Middle frontal gyrus (tissue), 1 donor: ENCODE measurements around the gene TLN1.

Experiments used
- DNase-seq: peaks from one replicate; pipeline ENCODE4 v3.0.0-alpha.2; 2015; ENCODE audit warnings: low spot score; ENCODE audit errors: extremely low spot score

The TLN1 gene

GRCh38 chr9:35705836-35706430 is 26.1 kb downstream of the TLN1 start:
- DNase-seq, result no peak

DNA sequence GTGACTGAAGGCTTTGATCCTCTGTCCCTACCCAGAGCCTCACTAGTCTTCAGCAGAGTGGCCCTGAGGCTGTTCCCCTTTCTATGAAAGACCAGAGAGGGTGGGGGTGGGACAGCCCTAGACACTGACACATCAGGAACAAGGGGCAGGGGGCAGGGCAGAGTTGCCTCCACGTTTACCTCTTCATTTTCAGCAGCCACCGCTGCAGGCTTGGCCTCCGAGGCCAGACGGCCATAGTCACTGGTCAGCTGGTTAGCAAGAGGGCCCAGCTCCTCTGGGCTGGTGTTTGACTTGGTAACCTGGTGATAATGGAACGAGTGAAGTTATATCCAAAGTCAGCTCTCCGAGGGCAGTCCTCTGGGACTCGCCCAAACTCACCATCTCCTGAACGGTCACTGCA is 26.6 kb downstream of the TLN1 start:
- no peak for DNase-seq

DNA sequence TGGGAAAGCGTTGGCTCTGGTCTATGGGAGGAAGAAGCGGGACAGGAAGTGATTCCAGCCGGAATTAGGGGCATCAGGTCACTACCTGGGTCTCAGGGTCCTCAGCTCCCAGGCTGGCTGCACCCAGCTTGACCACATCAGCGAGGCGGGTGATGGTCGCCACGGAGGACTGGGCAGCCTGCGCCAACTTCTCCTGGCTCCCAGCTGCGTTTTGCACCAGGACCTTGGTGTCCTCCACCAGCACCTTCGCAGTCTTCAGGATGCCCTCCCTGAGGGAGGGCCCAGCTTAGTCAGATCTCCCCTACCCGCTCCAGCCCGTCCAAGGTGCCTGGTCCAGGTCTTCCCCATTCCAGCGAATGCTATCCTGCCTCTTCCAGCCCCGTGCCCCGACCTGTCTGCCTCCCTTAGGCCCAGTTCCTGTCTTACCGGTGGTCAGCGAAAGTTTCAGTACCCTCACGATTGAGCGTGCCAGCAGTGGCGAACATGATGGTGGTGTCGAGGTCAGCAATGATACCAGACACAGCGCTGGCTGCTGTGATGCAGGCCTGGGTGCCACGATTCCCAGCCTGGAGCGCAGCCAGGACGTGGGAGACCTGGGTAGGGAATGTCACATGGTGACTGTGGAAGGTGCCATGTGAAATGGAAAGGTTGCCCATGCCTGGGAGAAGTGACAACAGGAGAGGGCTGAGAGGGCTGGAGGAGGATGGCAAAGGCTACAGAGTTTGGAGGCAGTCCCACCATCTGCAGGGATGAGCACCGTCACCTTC is 27.9 kb downstream of the TLN1 start:
- no peak for DNase-seq

- no peak for DNase-seq
Observed at GRCh38 chr9:35702696-35703095, 29.3 kb downstream of the TLN1 start.

DNA sequence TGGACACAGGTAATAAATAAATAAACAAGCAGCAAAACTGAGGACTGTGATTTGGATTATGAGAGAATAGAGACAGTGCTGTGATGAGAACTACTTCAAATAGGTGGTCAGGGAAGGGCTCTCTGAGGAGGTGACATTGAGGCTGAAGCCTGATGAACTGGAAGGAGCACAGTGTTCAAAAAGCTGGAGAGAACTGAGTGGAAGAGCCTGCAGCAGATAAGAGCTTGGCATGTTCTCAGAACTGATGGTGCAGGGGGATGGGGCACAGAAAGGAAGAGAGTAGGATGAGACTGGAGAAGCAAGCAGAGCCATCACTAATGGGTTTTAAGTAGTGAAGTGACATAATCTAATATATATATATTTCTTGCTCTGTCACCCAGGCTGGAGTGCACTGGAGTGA is 31.1 kb downstream of the TLN1 start:
- DNase-seq, result no peak

DNA sequence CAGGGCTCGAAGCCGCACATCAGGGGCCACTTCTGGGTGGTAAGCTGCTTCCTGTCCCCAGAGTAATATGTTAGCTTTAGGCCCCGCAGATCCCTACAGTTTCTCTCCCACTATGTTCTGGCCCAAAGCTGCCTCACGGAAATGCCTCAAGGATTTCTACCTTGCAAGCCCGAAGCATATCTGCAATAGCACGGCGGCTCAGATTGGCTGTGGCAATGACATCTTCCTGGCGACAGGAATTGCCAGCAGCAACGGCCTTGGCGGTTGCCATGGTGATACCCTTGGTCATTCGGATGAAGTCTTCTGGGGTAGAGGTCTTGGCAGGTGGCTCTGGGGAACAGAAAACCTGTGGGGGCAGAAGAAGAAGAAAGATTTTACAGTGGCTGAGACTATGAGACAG is 32.0 kb downstream of the TLN1 start:
- no peak for DNase-seq

DNA sequence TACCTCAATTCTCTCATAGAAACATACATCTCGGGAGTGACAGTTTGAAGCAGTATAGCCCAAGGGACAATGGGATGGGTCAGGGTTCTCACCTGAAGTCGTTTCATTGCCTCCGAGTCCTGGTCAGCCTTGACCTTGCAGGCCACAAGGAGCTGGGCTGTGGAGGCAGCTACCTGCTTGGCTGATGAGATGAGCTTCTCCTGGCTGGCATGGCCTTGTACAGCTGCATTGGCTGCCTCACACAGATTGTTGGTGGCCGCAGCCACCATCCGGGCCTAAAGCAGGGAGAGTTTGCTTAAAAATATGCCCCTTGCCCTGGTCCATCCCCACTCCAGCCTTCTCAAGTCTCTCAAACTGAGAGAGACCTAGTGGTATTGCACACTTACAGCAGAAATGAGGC is 33.8 kb downstream of the TLN1 start:
- DNase-seq, result no peak

- DNase-seq, result no peak
Observed at GRCh38 chr9:35697486-35697885, 34.5 kb downstream of the TLN1 start.

GRCh38 chr9:35696520-35697215 is 35.3 kb downstream of the TLN1 start:
- DNase-seq, result peak; percentile 15

GRCh38 chr9:35695943-35696401 is 36.0 kb downstream of the TLN1 start:
- DNase-seq, result no peak

- no peak for DNase-seq
Observed at GRCh38 chr9:35691757-35692301, 40.2 kb downstream of the TLN1 start.

DNA sequence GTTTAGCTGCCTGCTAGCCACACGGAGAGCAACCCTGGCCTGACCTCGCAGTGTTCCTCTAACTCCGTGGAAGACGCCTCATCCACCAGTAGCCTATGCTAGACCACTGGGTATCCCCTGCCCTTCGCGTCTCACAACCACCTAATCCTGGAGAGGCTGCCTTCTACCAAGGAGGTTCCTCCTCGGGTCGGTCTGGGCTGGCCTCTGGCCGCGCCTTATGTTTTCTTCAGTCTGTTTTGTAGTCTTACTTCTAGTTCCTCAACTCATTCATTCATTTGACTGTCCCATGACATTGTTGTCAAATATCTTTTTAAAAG is 40.7 kb downstream of the TLN1 start:
- DNase-seq, result no peak

DNA sequence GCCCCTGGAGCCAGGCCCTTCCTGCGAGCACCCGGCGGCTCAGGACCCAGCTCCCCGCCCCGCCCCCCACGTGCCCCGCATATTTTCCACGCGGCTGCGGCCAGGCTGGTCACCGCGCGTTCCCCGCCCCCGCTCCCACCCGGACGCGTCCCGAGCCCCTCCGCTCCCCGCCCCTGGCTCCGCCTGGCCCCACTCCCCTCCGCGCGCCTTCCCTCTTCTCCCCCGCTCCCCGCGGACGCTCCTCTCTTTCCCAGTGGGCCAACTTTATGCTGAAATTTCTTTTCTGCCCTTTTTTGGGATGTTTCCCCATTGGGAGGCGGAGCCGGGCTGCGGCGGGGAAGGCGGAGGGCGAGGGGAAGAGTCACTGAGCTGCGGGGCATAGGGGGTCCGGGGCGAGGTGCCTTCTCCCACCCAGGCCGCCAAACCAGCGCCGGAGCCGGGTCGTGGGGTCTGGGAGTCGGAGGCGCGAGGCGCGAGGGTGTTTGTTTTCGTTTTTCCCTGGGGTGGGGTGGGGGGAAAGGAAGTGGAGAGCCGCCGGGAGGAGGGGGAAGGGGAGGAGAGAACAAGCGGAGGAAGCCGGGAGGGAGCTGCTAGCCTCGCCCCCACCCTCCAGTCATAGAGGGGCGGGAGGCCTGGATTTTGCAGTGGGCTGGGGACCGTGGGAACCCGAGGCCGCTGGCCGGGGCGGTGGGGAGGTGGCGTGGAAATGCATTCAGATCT is 41.2 kb downstream of the TLN1 start:
- DNase-seq, result no peak

DNA sequence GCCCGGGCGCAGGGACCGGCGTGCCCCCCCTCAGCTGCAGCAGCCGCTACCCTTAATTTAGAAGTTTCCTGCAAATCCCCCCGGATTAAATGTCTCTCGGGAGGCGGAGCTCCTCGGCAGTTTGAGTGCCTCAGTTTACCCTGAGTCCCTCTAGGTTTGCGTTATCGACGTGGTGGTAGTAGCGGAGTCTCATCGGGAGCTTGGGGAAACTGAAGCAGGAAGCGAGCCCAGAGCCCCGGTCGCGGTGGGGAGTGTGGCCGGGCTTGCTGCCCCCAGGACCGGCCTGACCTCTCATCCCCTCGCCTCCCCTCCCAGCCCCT is 41.7 kb downstream of the TLN1 start:
- no peak for DNase-seq

DNA sequence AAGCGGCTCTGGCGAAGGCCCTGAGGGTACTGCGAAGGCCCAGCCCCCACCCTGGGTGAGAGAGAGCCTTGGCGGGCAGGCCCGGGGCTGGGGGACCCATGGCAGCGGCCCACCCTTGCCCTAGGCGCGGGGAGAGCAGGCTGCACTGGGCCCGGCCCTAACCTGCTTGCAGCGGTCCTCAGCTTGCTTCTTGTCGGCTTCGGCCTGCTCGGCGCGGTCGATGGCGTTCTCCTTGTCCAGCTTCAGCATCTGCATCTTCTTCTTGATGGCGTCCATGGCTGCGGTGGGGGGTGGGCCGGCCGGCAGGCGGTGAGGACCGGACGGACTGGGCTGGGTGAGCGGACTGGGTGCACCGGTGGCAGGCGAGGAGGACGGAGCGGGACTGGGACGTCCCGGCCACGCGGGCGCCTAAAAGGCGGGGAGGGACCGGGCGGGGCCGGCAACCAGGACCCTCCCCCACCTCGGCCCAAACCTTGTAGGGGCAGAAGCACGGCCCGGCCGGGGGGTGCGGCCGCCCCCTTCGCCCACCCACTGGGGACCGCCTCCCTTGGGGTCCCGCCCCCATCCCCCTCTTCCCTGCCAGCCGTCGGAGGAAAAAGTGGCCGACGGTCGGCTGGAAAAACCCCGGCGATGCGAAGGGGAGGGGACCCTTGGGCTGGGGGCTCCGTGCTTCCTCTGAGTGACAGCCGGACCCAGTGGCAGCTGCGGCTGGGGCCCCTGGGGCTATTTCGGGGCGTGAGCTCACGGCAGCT is 42.3 kb downstream of the TLN1 start, which contains the start of gene TPM2:
TSS of gene TPM2 (minus strand) at position 384 of the 752 bp plus-strand sequence. CDS start at position 276, 108 bp downstream.
- no peak for DNase-seq

DNA sequence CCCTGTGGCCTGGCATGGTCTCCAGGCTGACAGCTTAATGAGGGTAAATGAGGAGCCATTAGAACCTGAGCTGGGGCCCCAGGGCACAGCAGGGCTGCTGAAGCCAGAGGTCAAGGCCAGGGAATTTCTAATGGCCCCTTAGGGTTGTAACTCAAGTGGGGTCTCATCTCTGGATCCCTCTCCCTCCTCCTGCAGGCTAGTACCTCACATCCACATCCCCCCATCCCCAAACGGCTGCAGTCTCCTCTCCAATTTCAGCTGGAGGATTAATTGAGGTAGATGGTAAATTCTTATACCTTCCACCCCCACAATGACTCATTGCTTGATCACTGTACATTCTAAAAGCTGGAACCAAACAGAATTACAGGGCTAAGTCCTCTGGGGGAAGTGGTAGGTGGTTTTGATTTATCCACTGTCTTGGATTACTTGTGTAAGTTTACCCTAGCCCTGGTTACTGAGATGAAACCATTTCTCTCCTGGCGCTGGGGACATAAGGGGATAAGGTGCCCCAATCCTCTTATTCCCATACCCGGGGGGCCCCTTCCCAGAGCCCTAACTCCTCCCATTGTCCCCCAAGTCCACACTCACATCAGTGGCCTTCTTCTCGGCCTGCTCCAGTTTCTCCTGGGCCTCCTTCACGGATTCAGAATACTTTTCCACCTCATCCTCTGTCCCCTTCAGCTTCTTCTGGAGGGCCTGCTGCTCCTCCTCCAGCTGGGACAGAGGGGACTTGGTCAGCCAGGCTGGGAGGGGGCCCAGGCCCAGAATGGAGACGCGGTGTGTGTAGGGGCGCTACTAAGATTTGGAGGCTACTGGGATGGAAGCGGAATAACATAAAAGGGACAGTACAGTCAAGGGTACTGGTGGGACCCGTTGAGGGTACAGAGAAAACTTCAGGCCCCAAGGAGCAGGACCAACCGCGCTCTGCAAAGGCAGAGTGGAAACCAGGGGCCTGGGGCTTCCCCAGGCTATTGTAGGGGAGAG is 43.1 kb downstream of the TLN1 start:
- peak; percentile 37 for DNase-seq

- no peak for DNase-seq
Observed at GRCh38 chr9:35687972-35688557, 43.9 kb downstream of the TLN1 start.

DNA sequence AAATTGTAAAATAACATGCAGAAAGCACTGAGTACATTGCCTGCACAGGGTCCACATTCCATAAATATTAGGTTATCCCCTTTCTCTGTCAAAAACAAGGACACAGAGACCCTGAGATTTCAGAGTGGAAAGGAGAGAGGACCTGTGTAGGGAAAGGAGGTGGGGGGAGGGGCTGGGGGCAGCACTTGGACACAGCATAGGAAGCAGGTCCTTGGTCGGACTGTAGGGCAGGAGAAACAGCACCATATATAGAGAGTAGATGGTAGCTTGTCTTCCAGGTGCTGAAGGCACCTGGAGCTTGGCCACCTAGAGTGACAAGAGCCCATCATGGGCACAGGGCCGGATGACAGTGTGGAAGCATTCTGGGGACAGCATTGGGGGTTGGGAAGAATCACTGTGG is 44.7 kb downstream of the TLN1 start:
- DNase-seq, result no peak
